ENCODE data around the gene STAT1.

The STAT1 gene

GRCh38 chr2:191025135-191025534 is 11.2 kb upstream of the STAT1 start:
- H3K9me3 ChIP-seq (ENCODE audit: insufficient read depth, low read depth, low read length) = peaks cover 1% of the 10 kb centered on the region
- H3K9ac ChIP-seq (ENCODE audit: low read length) = no peak overlapping the region
- H2AK5ac ChIP-seq (ENCODE audit: low read length) = no peak overlapping the region
- no peak overlapping the region for H4K8ac ChIP-seq (ENCODE audit: low read depth, low read length)
- no peak overlapping the region for H3K23ac ChIP-seq (ENCODE audit: low read length)
- no peak overlapping the region for H2AFZ ChIP-seq (ENCODE audit: insufficient read depth, low read length, poor library complexity)
- peaks cover 4% of the 10 kb centered on the region for H3K79me1 ChIP-seq (ENCODE audit: low read length)
- H2BK12ac ChIP-seq (ENCODE audit: low read length) = no peak overlapping the region
- no peak overlapping the region for H3K27ac ChIP-seq (ENCODE audit: low read depth, low read length)
- H2BK120ac ChIP-seq (ENCODE audit: insufficient read depth, low read length, poor library complexity) = no peak overlapping the region
- no peak overlapping the region for H3K4me3 ChIP-seq (ENCODE audit: low read depth, low read length)
- no peak overlapping the region for H2BK5ac ChIP-seq (ENCODE audit: low read depth, low read length, poor library complexity)
- H3K4me2 ChIP-seq (ENCODE audit: low read length) = no peak overlapping the region
- H3K4me1 ChIP-seq (ENCODE audit: control insufficient read depth in 1 of 2, insufficient read depth in 2 of 2, low read length in 2 of 2) = peaks cover 3 to 7% of the 10 kb centered on the region in 2 experiments
- H3K18ac ChIP-seq (ENCODE audit: low read length) = no peak overlapping the region
- H3K27me3 ChIP-seq (ENCODE audit: insufficient read depth, low read length) = no peaks in the 10 kb centered on the region
- WGBS (ENCODE audit: extremely low coverage, insufficient coverage, insufficient read length) = no CpG with 5 or more reads among the region's 1 CpG
- DNase-seq = peak; percentile 46 to 68
- H3K4ac ChIP-seq (ENCODE audit: low read depth, low read length) = no peak overlapping the region
- no peak overlapping the region for H4K12ac ChIP-seq (ENCODE audit: low read depth, low read length)
- no peaks in the 10 kb centered on the region for H3K36me3 ChIP-seq (ENCODE audit: control insufficient read depth in 1 of 2, insufficient read depth in 2 of 2, low read length in 2 of 2)
- H3K14ac ChIP-seq (ENCODE audit: low read length) = no peak overlapping the region
- peaks cover 3% of the 10 kb centered on the region for H3K79me2 ChIP-seq (ENCODE audit: control insufficient read depth, insufficient read depth, low read length, poor library complexity)
- H4K91ac ChIP-seq (ENCODE audit: low read depth, low read length) = no peak overlapping the region

GRCh38 chr2:191023235-191023679 is 9.3 kb upstream of the STAT1 start:
- Histone ChIP-seq H4K91ac (ENCODE audit: low read depth, low read length) (no peak overlapping the region), H3K4ac (ENCODE audit: low read depth, low read length) (no peak overlapping the region), H3K27ac (ENCODE audit: low read depth, low read length) (no peak overlapping the region), H3K27me3 (ENCODE audit: insufficient read depth, low read length) (no peaks in the 10 kb centered on the region), H4K12ac (ENCODE audit: low read depth, low read length) (no peak overlapping the region), H3K79me2 (ENCODE audit: control insufficient read depth, insufficient read depth, low read length, poor library complexity) (peaks cover 3% of the 10 kb centered on the region), H3K9ac (ENCODE audit: low read length) (no peak overlapping the region), H3K4me2 (ENCODE audit: low read length) (no peak overlapping the region), H3K79me1 (ENCODE audit: low read length) (peaks cover 4% of the 10 kb centered on the region), H2AK5ac (ENCODE audit: low read length) (no peak overlapping the region), H4K8ac (ENCODE audit: low read depth, low read length) (no peak overlapping the region), H3K9me3 (ENCODE audit: insufficient read depth, low read depth, low read length) (peaks cover 1% of the 10 kb centered on the region), H3K23ac (ENCODE audit: low read length) (no peak overlapping the region), H2BK120ac (ENCODE audit: insufficient read depth, low read length, poor library complexity) (no peak overlapping the region), H2BK12ac (ENCODE audit: low read length) (no peak overlapping the region), H3K36me3 (ENCODE audit: control insufficient read depth in 1 of 2, insufficient read depth in 2 of 2, low read length in 2 of 2) (no peaks in the 10 kb centered on the region), H3K18ac (ENCODE audit: low read length) (no peak overlapping the region), H2AFZ (ENCODE audit: insufficient read depth, low read length, poor library complexity) (no peak overlapping the region), H2BK5ac (ENCODE audit: low read depth, low read length, poor library complexity) (no peak overlapping the region), H3K4me1 (ENCODE audit: control insufficient read depth in 1 of 2, insufficient read depth in 2 of 2, low read length in 2 of 2) (peaks cover 3 to 7% of the 10 kb centered on the region in 2 experiments), H3K4me3 (ENCODE audit: low read depth, low read length) (peak overlapping the region; percentile 61), H3K14ac (ENCODE audit: low read length) (no peak overlapping the region)
- no peak for DNase-seq
- WGBS (ENCODE audit: extremely low coverage, insufficient coverage, insufficient read length) = no CpG with 5 or more reads among the region's 7 CpGs

GRCh38 chr2:191020742-191021381 is 6.9 kb upstream of the STAT1 start:
- peak; percentile 73 to 86 for DNase-seq
- Histone ChIP-seq H3K36me3 (ENCODE audit: control insufficient read depth in 1 of 2, insufficient read depth in 2 of 2, low read length in 2 of 2) (no peaks in the 10 kb centered on the region), H3K23ac (ENCODE audit: low read length) (peak overlapping the region; percentile 68), H3K4ac (ENCODE audit: low read depth, low read length) (peak overlapping the region; percentile 32), H2BK120ac (ENCODE audit: insufficient read depth, low read length, poor library complexity) (peak overlapping the region; percentile 54), H3K9ac (ENCODE audit: low read length) (peak overlapping the region; percentile 85), H3K4me2 (ENCODE audit: low read length) (peak overlapping the region; percentile 93), H3K18ac (ENCODE audit: low read length) (peak overlapping the region; percentile 60), H2AK5ac (ENCODE audit: low read length) (no peak overlapping the region), H2AFZ (ENCODE audit: insufficient read depth, low read length, poor library complexity) (peak overlapping the region; percentile 50), H3K79me1 (ENCODE audit: low read length) (peaks cover 4% of the 10 kb centered on the region), H4K91ac (ENCODE audit: low read depth, low read length) (peak overlapping the region; percentile 74), H4K8ac (ENCODE audit: low read depth, low read length) (peak overlapping the region; percentile 94), H3K79me2 (ENCODE audit: control insufficient read depth, insufficient read depth, low read length, poor library complexity) (peaks cover 3% of the 10 kb centered on the region), H2BK5ac (ENCODE audit: low read depth, low read length, poor library complexity) (peak overlapping the region; percentile 50), H3K9me3 (ENCODE audit: insufficient read depth, low read depth, low read length) (peaks cover 1% of the 10 kb centered on the region), H3K27ac (ENCODE audit: low read depth, low read length) (peak overlapping the region; percentile 45), H3K27me3 (ENCODE audit: insufficient read depth, low read length) (no peaks in the 10 kb centered on the region), H3K14ac (ENCODE audit: low read length) (peak overlapping the region; percentile 85), H4K12ac (ENCODE audit: low read depth, low read length) (peak overlapping the region; percentile 78), H2BK12ac (ENCODE audit: low read length) (no peak overlapping the region), H3K4me1 (ENCODE audit: control insufficient read depth in 1 of 2, insufficient read depth in 2 of 2, low read length in 2 of 2) (peaks cover 3 to 7% of the 10 kb centered on the region in 2 experiments), H3K4me3 (ENCODE audit: low read depth, low read length) (peak overlapping the region; percentile 87)
- no CpG with 5 or more reads among the region's 14 CpGs for WGBS (ENCODE audit: extremely low coverage, insufficient coverage, insufficient read length)

GRCh38 chr2:191020221-191020741 is 6.3 kb upstream of the STAT1 start:
- Histone ChIP-seq H3K27ac (ENCODE audit: low read depth, low read length) (peak overlapping the region; percentile 45), H4K8ac (ENCODE audit: low read depth, low read length) (peak overlapping the region; percentile 94), H3K4me1 (ENCODE audit: control insufficient read depth in 1 of 2, insufficient read depth in 2 of 2, low read length in 2 of 2) (peaks cover 3 to 7% of the 10 kb centered on the region in 2 experiments), H2AFZ (ENCODE audit: insufficient read depth, low read length, poor library complexity) (peak overlapping the region; percentile 50), H3K36me3 (ENCODE audit: control insufficient read depth in 1 of 2, insufficient read depth in 2 of 2, low read length in 2 of 2) (no peaks in the 10 kb centered on the region), H3K4me2 (ENCODE audit: low read length) (peak overlapping the region; percentile 93), H3K9me3 (ENCODE audit: insufficient read depth, low read depth, low read length) (peaks cover 1% of the 10 kb centered on the region), H2BK5ac (ENCODE audit: low read depth, low read length, poor library complexity) (peak overlapping the region; percentile 50), H3K18ac (ENCODE audit: low read length) (peak overlapping the region; percentile 60), H3K27me3 (ENCODE audit: insufficient read depth, low read length) (no peaks in the 10 kb centered on the region), H3K4me3 (ENCODE audit: low read depth, low read length) (peak overlapping the region; percentile 87), H3K9ac (ENCODE audit: low read length) (peak overlapping the region; percentile 85), H3K4ac (ENCODE audit: low read depth, low read length) (peak overlapping the region; percentile 32), H3K79me1 (ENCODE audit: low read length) (peaks cover 4% of the 10 kb centered on the region), H3K23ac (ENCODE audit: low read length) (peak overlapping the region; percentile 68), H2BK12ac (ENCODE audit: low read length) (no peak overlapping the region), H2BK120ac (ENCODE audit: insufficient read depth, low read length, poor library complexity) (peak overlapping the region; percentile 54), H3K14ac (ENCODE audit: low read length) (peak overlapping the region; percentile 85), H2AK5ac (ENCODE audit: low read length) (no peak overlapping the region), H4K12ac (ENCODE audit: low read depth, low read length) (peak overlapping the region; percentile 78), H4K91ac (ENCODE audit: low read depth, low read length) (peak overlapping the region; percentile 74), H3K79me2 (ENCODE audit: control insufficient read depth, insufficient read depth, low read length, poor library complexity) (peaks cover 3% of the 10 kb centered on the region)
- peak; percentile 99 to 100 for DNase-seq
- WGBS (ENCODE audit: extremely low coverage, insufficient coverage, insufficient read length) = no CpG with 5 or more reads among the region's 59 CpGs

Data from trophoblast cell (in vitro differentiated cells and primary cell).